NCI-H2029 treated with DMSO at 0.1 percent for 48 hours (cell line): ENCODE measurements around the gene MYO1A.
A peak's percentile ranks its signal among the peaks of the same experiment; 100 is the strongest.

Source experiments
- DNase-seq: peaks from one replicate; lab custom pipeline; 2025; lab: John Stamatoyannopoulos, UW

Gene MYO1A

DNA sequence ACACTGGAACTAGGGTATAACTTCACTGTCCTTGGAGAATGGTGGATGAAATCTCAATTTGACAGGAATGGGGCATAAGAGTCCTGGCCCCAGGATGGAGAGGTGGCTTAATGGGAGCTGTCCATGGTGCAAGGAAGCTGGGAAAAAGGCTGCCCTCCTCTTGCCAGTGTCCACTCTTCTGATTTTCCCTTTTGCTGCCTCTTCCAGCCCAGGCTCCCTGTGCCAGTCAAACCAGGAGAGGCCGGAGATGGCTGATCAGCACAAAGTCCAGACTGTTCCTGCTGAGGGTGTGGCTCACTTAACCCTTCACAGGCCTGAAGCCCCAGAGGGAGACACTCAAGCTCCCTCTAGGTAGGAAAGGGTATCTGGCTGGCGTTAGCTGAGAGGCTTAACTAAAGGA, at the start of gene MYO1A:
Gene MYO1A (minus strand): TSS at position 240 of the 400 bp plus-strand sequence. CDS start 1,806 bp downstream, outside the sequence.
- no peak for DNase-seq

DNA sequence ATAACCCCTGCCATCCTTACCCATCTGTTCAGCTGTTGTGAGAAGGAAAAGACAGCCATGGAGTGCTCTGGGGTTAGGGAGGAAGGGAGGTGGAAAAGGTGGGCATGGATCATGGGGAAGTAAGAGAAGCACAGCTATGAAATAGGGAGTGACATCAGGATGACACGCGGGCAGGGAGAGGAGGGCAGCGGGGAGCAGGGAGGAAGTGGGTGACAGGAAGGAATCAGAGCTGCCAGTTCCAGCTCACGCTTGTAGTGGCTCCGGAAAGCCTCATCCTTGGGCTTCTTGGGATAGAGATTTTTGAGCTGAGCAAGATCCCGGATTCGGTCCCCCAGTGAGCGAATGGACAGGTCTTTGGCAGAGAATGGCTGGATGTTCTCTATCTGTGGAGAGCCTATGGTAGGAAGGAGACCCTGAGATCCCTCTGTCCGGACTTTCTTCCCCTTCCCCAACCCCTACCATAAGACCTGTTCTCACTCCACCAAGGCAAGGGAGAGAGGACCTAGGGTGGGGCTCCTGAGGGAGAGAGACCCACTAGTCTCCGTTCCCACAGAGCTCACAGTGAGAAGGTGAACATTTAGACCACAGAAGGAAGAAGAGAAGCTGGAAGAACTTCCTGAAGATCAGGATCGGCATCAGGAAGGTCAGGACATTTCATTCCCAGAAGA, 49.3 kb upstream of the MYO1A start:
- no peak for DNase-seq

DNA sequence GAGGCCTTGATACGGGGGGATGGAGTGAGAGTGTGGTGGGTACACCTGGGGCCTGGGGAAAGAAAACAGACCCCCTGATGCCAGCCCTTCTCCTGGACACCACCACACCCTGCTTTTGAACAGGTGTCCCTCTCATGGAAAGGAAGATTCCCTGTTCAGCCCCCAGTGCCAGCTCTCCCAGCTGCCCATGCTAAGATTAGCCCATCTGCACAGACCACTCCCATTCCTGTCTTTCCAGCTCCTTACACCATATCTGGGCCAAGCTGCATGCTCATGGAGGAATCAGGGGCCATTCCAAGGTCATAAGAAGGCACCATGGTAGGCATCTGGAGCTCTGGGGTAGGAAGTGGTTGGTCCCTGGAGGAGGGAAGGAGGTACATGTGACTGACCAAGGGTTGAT, 48.6 kb upstream of the MYO1A start:
- DNase-seq: no peak

DNA sequence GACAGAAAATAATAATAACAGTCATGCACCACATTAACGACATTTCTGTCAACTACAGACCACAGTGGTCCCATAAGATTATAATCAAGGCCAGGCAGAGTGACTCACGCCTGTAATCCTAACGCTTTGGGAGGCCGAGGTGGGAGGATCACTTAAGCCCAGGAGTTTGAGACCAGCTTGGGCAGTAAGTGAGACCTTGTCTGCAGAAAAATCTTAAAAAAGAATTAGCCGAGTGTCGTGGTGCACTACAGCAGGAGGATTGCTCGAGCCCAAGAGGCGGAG, 47.6 kb upstream of the MYO1A start:
- no peak for DNase-seq

DNA sequence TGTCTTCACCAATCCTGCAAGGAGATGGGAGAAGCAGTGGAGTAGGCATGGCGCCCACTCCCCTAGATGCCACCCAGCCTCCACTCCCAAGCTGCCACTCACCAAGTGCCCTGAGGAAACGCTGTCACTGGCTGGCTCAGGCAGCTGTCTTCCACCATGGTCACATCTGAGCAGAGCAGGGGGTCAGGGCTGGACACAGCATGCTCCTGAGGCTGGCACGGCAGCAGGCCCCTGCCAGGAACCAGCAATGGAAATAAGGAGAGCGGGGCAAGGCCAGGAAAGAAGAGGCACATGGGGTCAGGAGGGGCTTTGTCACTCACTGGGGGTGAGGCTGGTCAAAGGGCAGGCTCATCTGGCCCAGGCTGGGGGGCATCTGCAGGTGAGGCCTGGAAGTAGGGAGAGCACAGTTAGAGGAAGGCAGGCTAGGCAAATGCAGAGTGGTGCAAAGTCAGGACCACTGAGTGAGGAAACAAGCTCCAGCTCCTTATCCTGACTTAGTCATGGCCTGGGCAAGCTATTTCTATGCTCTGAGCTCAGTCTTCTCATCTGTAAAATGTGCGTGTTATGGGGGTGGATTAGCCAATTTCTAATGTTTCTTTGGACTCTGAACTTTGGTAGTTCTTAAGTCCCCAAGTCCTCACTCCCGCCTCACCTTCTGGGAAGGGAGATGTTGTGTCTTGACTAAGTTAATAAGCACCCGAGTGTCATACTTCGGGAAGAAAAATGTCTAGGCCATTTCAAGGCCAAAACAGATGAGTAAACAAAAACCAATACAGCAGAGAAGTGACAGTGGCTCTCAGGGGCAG, 47.0 kb upstream of the MYO1A start:
- DNase-seq: no peak

DNA sequence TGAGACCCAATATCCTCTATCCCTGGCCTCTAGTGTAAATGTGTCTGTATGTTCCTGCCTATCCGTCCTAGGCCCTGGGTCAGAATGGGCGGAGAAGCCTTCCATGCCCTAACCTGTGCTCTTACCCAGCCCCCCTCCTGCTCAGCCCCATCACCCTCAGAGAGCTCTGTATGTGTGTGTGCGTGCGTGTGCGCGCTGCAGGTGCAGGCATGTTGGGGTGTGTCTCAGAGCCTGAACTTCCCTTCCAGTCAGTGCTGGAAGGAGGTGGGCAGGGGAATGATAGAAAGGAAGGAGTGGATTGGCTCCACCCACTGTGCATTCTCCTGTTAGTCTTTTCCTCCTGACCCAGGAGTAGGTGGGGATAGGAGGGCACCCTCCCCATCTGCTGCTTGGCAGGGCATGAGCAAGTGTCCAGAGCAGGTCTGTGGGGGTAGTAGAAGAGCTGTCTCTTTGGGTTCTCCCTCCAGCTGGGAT, 46.2 kb upstream of the MYO1A start:
- DNase-seq: no peak

DNA sequence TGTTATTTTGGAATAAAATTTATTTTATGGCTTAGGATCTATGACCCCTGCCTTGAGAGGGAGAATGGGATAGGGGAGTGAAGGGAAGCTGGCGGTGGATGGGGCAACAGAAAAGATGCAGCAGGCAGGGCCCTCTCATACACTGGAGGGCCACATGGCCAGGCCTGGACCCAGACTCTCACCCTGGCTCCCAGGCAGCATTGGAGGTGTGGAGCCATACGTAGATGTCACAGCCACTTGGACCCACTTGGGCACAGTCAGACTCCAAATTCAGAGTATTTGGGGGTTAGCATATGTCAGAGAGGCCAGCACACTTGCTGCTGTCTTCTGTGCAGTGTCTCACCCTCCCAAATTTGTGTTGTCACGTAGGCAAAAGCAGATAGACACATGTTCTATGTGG, 45.5 kb upstream of the MYO1A start:
- no peak for DNase-seq

DNA sequence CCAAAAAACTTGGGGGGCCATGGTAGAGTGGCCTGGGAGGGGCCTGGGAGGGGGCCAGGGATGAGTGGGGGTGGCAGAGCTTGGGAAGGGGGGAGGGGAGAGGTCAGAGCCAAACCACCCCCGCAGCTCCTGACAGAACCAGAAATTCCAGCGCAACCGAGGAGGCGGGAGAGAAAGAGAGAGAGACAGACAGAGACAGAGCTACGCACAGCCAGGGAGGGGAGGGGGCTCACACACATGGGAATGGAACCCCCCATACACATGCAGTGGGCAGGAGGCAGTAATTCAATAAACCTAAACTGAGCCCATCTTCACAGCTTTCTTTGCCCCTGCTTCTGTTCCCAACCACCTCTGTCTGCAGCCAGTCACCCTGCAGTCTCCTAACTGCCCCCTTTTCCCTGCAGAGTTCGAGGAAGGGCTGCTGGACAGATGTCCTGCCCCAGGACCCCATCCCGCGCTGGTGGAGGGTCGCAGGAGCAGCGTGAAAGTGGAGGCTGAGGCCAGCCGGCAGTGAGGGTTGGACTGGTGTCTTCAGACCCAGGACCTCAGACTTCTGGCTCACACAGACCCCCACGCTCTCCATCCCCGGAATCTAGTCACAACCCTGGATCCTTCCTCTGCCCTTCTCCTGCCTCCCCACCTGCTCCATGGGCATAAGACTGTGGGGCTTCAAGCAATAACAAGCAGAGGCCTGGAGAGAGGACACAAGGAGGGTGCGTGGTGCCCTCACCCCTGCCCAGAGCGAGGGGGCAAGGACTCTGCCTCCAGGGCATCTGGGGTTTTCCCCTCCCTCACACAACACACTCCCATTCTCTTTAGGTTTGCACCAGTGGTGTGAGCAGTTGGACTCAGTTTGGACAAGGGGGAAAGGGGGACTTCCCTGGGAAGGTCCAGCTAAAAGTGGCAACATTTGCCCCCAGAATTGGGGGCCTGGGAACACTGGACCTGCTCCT, 44.6 kb upstream of the MYO1A start:
- no peak for DNase-seq

DNA sequence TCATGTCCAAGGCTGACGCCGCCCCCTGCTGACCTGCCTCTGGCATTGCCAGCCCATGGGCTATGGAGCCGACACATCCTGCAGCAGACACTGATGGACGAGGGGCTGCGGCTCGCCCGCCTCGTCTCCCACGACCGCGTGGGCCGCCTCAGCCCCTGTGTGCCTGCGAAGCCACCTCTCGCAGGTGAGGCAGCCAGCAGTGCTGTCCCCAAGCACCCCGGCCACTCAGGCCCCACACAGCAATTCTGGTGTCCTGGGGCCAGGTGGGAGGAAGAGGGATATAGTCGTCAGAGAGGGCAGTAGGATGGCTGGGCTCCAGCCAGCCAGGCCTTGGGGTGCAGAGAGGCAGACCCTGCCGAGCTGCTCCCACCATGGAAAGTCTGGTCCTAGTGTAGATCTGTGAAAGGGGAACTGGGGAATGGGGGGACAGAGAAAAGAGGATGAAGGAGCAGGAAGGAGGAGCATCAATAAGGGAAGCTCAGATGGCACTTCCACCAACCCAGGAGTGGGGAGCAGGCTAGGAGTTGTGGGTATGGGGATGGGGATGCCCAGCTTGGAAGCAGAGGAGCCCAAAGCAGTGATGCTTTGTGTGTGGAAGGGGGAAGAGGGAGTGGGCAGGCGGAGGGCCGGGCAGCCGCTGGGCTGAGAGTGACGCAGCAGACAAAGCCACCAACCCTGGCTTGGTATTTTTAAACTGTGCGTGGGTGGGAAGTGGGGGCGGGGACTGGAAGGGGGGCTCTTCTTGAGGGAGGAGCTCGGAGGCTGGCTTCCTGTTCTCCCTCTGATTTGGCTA, 43.7 kb upstream of the MYO1A start:
- DNase-seq: no peak

DNA sequence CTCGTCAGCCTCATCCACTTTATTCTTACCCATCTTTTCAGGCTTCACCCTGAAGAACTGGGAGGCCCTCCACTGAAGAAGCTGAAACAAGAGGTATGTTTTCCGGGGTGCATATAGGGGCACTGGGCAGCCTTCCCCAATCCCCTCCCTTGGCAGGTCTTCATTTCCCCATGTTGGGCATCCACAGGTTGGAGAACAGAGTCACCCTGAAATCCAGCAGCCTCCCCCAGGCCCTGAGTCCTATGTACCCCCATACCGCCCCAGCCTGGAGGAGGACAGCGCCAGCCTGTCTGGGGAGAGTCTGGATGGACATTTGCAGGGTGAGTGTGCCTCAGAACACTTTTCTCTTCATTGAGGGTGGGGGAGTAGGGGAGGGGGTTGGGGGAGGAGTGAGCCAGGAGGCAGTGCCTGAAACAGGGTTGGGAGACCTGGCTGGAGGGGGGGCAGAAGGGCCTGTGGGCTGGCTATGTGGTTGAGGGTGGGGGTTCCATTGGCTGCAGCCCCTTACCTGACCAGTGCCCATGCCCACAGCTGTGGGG, 43.0 kb upstream of the MYO1A start:
- no peak for DNase-seq

DNA sequence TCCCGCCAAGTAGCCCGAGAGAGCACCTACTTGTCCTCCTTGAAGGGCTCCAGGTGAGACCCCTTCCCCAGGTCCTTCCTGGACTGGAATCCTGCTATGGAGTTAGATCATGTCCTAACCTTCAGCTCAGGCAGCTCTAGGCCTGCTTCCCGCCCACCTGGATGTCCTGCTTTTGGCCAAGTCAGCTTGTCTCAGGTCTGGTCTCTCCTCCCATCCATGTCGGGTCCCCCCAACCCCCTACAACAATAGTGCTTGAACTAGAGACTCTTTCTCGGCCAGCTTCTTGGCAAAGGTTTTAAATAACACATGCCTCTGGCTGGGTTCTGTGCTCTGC, 42.6 kb upstream of the MYO1A start:
- DNase-seq: no peak

DNA sequence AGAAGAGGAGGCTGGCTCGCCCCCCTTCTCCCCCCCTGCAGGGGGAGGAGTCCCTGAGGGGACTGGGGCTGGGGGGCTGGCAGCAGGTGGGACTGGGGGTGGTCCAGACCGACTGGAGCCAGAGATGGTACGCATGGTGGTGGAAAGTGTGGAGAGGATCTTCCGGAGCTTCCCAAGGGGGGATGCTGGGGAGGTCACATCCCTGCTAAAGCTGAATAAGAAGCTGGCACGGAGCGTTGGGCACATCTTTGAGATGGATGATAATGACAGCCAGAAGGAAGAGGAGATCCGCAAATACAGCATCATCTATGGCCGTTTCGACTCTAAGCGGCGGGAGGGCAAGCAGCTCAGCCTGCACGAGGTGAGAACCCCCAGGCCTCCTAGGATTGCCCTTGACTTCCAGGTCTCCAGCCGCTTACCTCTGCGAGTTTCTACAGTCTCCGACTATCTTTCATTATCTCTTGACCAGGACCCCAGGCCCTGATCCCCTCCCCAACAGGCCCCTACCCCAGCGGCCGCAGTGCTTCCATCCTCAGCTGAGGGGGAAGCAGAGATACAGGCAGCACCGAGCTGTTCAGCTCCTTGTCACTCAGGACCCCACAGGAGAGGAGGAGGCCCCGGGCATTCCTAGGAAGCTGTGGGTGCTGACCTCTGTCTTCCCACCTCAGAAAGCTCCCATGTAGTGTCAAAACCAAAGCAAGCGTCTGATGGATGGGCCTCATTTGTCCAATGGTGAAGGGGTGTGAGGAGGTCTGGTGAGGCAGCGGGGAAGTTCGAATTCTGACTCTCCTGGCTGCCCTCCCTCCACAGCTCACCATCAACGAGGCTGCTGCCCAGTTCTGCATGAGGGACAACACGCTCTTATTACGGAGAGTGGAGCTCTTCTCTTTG, 42.0 kb upstream of the MYO1A start:
- no peak for DNase-seq

DNA sequence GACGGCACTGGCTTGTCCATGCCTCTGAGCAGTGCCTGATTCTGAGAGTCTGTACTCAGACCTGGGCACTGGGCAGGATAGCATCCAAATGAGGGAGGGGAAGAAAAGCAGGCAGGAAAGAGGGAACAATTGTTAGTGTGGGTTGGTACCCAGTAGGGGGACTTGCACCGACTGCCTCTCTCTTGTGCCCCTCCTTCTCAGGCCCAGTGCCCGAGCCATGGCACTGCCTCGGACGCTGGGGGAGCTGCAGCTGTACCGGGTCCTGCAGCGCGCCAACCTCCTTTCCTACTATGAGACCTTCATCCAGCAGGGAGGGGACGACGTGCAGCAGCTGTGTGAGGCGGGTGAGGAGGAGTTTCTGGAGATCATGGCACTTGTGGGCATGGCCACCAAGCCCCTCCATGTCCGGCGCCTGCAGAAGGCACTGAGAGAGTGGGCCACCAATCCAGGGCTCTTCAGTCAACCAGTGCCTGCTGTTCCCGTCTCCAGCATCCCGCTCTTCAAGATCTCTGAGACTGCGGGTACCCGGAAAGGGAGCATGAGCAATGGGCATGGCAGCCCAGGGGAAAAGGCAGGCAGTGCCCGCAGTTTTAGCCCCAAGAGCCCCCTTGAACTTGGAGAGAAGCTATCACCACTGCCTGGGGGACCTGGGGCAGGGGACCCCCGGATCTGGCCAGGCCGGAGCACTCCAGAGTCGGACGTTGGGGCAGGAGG, 41.2 kb upstream of the MYO1A start:
- DNase-seq: no peak

DNA sequence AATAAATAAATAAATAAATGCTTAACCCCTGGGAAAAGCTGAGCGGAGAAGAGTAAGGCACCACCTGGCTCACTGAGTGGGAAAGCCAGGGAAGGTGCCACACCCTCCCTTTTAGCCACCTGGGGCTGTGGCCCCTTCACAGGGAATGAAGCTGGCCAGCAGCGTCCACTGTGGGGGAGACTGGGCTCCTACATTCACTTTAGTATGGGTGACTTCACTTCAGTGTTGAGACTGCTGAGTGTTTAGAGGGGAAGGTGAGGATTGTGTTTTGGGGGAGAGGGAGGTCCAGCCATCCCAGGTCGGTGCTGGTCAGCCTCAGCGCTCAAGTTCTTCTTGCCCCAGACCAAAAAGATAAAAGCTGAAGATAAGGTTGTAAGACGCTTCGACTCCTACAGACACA, 40.6 kb upstream of the MYO1A start:
- DNase-seq: no peak

DNA sequence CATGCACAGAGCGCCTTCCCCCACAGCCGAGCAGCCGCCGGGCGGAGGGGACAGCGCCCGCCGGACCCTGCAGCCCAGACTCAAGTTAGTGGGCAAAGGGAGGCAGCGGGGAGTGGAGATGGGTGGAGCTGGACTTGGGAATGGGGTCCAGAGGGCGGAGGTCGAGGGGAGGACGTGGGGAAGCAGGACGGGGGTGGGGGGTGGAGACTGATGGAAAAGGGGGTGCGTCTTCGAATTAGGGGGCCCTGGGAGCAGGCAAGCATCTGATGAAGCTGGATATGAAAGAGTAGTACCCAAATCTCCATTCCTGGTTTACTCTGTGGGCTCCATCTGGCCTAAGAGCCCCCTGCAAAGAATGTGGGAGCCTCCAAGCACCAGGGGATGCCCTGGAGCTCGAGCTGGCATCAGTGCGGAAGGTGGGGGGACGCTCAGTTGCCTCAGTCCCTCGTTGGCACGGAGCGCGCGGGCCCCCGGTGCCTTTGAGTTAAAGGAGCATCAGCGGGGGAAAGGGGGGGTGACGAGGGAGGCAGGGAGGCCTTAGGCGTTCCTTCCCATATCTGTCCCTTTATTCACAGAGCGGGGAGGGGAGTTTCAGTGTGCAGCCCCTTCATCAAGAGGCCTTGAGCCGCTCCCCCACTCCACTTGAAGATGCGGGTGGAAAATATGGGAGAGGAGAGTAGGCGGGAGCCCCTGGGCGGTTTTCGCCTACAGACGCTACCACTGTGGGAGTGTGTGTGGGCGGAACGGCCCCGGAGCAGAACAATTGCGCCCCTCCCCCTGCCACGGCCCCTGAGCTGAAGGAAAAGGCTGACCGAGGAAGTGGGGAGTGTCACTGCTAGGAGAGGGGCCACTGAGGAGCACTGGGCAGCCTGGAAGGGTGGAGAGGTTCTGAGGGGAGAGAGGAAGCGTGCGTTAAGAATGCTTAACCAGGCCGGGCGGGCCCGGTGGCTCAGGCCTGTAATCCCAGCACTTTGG, 39.6 kb upstream of the MYO1A start:
- no peak for DNase-seq

DNA sequence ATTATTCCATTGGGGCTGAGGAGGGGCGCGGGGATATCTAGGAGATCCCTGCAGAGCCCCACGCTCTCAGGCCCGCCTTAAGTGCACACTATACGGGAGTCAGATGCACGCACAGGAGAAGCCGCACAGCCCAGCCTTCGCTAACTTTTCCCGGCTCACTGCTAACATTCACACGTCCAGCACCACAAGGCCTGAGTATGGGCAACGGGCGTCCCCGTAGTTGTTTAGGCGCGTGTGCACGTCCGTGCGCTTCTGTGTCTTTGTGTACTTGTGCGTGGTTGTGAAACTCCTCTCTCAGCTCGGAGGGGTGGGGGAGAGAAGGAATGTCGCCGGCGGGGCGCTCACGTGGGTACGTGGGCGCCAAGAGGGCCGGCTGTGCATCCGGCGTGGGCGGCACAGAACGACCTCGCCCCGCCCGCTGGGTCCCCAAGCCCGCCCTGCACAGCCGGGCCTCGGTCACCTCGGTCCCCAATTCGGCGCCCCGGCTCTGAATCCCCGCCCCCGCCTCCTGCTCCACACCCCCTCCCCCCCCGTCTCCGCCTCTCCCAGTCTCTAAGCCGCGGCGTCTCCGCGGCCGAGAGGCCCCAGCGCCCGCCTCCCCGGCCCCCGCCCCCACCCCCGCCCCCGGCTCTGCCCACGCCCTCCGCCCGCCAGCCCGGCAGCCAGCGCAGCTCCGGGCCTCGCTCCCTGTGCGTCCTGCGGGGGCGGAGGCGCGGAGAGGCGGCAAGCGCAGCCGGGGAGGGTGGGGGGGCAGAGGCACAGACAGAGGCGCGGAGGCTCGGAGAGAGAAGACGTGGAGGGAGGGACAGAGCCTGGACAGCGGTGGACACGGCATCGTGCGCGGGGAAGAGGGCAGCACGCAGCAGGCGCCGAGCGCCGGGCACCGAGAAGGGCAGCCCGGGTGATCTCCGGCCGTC, 38.7 kb upstream of the MYO1A start, which contains the start of gene NAB2:
Gene NAB2 (plus strand): TSS at position 761 of the 917 bp plus-strand sequence. CDS start 158 bp downstream, outside the sequence.
- peak; percentile 60 for DNase-seq

DNA sequence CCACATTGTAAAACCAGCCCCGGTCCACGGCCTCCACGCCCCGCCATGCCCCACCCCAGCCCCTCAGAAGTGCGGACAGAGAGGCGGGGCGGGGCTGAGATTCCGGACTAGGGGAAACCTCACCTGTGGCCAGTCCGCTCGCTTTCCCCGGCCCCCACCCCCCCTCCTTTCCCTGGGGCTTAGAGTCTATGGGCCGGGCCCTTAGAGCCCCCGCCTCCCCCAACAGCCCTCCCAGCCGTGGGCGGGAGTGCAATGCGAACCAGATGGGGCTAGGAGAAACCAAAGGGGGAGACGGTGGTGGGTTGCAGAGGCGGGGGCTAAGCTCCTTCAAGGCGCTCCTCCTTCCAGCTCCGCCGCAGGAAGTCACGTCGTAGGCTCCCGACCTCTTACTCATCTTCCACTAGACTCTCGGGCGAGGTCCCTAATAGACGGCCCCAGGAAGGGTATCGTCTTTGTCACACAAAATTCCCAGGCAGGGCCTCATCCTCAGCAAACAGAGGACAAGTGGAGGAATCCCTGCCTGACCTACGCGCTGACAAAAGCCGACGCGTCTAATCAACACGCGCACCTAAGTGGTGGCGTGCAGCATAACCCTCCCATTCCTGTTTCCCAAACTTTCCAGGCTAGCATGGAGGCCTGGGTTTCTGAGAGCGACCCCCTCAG, 37.9 kb upstream of the MYO1A start:
- DNase-seq: no peak
